G401 (cell line): Measurements from ENCODE around the gene SECTM1. TPM values are rescaled to one million over a fixed set of nuclear protein-coding genes. Genes with fewer than 3 reads are reported as not detected.
A peak's percentile ranks its signal among the peaks of the same experiment; 100 is the strongest.

ENCODE experiments used
- DNase-seq: peaks from one replicate; pipeline ENCODE4 v3.0.0-alpha.2; 2015; ENCODE audit warnings: low spot score
- in situ Hi-C: cut with HindIII; loops from 2 replicates; pipeline ENCODE4 v1.10.0; 2016; ENCODE audit warnings: low sequenced_read_pairs, mixed read lengths
- total RNA-seq: library from RNA; depleted of rRNA; stranded (reverse); fragments of >200 nt; shearing (Covaris generic); gene quantifications from 2 replicates; pipeline ENCODE4 v1.2.3, GENCODE V29; 2014

Gene SECTM1
- total RNA-seq, 1 experiment from 2014 or later = 3.1 TPM

DNA sequence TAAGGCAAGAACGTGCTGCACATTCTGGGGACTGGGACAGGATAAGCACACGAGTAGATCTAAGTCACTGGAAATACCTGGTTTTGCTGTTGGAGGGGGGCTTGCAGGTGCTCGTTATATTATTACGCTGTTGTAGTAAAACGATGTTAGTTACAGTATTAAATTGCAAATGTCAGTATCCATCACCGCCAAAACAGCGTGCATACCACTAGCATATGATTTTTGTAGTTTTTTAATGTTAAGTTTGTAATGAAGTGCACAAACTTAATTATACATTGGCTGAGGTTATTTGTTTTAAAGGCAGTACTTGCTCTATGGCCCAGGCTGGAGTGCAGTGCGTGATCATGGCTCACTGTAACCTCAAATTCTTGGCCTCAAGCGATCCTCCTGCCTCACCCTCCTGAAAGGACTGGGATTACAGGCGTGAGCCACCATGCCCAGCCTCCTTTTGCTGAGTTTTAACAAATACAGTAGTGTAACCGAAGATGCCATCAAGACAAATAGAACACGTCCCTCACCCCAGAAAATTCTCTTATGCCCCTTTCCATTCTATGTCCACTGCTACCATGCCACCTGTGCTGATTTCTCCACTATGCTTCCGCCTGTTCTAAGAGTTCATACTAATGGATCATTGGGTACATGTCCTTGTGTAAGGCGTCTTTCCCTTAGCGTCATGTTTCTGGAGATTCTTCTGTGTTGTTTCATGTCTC, 39.3 kb downstream of the SECTM1 start:
- DNase-seq = no peak
- in situ Hi-C loops = loop anchor here (10.0 kb wide), 1 partner anchor 51 kb away; no protein-coding TSS in a partner anchor

GRCh38 chr17:82292251-82293154, 41.1 kb downstream of the SECTM1 start:
- in situ Hi-C loops = loop anchor here (10.0 kb wide), 1 partner anchor 52 kb away; no protein-coding TSS in a partner anchor

DNA sequence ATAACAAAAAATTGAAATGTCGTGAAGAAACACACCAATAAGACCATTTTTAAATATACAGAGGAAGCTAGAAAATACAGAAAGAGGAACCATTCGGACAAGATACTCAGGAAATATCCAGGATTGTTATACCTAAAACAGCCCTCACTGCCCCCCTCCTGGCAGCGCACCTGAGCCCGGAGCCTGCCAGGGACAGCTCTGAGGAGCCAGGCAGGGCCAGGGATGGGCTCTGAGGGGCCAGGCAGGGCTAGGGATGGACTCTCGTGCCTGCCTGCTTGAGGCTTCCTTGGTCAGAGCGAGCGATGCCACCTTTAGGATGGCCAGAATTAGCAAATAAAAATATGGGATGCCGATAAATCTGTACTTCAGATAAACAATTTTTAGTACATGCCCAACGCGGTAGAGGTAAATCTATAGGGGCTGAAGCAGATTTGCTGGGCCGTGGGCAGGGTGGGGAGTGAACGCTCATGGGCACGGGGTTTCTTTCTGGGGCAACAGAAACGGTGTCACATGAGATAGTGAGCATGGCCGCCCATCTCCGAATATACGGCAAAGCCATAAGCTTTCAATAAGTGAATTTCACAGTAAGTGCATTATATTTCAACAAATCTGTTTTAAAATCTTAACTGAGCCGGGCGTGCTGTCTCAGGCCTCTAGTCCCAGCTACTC, 41.9 kb downstream of the SECTM1 start:
- in situ Hi-C loops = loop anchor here (10.0 kb wide), 1 partner anchor 53 kb away; no protein-coding TSS in a partner anchor
- no peak for DNase-seq

More at GRCh38 chr17:82292251-82293154, 41.1 kb downstream of the SECTM1 start:
- DNase-seq = peak; percentile 98

DNA sequence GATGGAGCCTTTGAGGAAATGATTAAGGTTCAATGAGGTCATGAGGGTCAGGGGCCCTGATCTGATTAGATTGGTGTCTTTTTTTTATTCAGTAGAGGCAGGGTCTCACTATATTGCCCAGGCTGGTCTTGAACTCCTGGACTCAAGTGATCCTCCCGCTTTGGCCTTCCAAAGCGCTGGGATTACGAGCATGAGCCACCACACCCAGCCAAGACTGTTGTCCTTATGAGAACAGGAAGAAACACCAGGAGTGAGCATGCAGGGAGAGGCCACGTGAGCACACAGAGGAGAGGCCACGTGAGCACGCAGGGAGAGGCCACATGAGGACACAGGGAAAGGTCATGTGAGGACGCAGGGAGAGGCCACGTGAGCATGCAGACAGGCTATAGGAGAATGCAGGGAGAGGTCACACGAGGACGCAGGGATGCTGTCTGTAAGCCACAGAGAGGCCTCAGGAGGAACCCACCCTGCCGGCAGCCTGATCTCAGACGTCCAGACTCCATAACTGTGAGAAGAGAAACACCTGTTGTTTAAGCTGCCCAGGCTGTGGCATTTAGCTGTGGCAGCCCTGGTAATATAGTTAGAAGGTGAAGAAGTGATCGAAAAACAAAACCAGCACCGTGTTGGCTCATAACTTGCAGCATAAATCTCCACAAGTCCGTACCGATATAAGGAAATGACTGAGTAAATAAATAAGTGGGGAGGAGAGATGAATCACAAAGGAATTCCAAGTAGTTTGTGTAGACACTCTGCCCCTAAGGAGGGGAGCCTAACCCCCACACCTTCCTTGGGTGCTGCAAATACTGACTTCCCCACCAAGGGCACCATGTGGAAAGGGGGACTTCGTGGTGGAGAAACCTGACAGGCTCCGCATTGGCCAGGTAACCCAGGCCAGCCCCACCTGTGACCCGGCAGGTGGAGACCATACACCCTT, 45.4 kb downstream of the SECTM1 start:
- in situ Hi-C loops = no loop called here
- DNase-seq = peak; percentile 75

GRCh38 chr17:82287013-82287867, 46.3 kb downstream of the SECTM1 start:
- no peak for DNase-seq
- in situ Hi-C loops = no loop called here

DNA sequence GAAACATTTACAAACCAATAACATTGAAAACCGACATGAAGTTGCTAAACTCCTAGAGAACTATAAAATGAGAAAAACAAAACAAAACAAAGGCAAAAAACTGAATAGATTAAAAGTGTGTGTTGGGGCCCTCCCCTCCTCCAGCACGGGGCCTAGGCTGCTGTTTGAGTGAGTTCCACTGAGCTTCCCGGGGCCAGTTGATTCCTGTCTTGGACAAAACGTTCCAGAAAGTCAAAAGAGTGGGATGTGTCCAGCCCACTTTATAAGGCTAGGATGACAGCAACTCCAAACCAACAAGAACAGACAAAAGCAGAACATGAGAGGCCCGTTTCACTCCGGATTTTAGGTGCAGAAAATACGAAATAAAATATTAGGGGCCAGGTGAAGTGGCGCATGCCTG, 48.4 kb downstream of the SECTM1 start:
- DNase-seq = no peak
- in situ Hi-C loops = no loop called here

DNA sequence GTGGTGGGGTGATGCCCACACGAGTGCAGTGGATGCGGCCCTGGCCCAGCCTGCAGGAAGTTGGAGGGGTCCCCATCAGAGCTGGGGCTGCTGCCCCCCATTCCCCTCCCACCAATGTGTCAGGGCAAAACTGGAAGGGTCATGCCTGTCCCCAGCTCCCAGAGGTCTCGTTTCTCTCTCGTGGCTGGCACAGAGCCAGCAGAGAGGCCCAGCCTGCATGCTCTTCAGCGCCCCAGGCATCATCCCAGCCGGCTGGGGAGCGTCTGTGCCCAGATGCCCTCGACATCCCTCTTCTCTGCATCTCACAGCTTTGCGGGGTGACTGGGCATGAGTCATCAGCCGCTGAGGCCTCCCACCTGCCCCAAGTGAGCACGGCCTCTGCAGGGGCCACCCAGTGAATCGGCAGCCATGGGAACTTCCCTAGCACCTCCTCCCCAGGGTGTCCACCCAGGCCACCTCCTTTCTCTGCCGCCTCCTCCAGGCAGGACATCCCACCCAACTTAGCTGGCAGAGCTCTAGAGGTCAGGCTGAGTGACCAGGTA, 50.3 kb downstream of the SECTM1 start:
- no peak for DNase-seq

DNA sequence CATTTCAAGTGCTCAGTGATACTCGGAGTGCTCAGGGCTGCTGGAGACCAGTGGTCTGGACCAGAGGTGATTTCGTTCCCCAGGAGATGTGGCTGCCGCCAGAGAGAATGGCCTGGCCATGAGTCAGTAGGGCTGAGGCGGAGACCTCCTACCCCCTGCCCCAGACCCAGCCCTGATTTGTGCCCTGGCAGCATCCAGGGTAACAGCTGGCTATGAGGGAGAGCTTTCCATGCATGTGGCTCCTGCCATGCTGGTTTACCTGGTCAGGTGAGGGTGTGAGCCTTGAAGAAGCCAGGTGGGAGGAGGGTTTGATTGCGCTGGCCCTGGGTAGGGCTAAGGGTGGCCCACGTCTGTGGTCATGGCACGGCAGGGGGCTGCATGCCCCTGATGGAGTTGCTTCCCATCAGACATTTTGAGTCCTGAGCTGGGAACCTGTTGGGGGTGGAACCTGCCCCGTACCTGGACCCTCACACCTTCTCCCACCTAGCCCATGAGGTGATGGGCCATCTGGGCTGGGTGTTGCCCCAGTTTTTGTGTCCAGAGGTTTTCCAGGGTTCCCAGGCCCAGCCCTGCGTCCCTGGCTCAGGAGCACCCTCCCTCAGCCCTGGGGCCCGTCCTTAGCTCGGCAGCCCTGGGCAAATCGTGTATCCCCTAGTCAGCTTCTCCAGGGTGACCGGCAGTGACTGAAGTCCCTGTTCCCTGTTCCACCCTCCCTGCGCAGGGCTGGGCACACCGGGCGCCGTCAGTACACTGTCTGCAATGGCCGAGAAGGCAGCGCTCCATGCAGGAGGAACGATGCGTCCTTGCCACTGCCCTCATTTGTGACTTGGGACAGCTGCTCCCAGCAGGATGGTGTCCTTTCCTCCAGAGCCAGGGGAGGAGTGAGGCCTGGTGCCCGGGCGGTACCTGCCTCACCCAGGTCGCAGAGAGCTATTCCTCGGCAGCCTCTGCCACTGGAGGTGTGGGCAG, 51.0 kb downstream of the SECTM1 start:
- in situ Hi-C loops = no loop called here
- peak; percentile 77 for DNase-seq

More for the DNA sequence above, 50.3 kb downstream of the SECTM1 start:
- in situ Hi-C loops = no loop called here

- in situ Hi-C loops = no loop called here
- no peak for DNase-seq
These were observed 51.9 kb downstream of the SECTM1 start for GRCh38 chr17:82281502-82282238.

GRCh38 chr17:82281076-82281475, 52.5 kb downstream of the SECTM1 start:
- in situ Hi-C loops = no loop called here
- no peak for DNase-seq

DNA sequence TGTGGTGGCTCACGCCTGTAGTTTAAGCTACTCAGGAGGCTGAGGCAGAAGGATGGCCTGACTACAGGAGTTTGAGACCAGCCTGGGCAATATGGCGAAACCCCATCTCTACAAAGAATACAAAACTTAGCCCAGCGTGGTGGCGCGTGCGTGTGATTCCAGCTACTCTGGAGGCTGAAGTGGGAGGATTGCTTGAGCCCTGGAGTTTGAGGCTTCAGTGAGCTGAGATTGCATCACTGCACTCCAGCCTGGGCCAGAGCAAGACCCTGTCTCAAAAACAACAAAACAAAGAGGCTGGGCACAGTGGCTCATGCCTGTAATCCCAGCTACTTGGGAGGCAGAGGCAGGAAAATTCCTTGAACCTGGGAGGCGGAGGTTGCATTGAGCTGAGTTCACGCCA, 53.0 kb downstream of the SECTM1 start:
- in situ Hi-C loops = no loop called here
- no peak for DNase-seq

DNA sequence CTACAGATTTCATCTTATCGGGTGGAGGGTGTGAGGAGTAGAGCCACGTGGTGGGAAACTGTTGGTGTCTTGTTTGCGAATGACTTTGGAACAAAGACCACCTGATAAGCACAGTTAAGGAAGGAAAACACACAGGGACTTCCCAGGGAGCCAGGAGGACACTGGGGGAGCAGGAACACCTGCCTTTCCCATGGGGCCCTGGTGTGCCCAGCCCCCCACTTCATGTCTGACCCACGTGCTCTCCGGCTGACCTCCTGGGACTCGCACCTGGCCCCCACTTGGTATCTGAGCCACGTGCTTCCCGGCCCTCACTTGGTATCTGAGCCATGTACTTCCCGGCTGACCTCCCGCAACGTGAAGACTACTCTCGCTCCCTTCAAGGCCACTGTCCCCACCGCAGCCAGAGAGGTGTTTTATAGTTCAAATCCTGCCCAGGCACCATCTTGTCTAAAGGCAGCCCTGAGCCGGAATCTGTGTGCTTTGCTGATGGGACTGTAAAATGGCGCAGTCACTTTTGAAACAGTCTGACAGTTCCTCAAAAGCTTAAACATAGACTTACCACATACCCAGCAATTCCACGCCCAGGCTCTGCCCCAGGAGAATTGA, 54.7 kb downstream of the SECTM1 start:
- in situ Hi-C loops = no loop called here
- DNase-seq = no peak

GRCh38 chr17:82278308-82278707, 55.3 kb downstream of the SECTM1 start:
- in situ Hi-C loops = no loop called here
- DNase-seq = no peak

- DNase-seq = no peak
- in situ Hi-C loops = no loop called here
These were observed 55.7 kb downstream of the SECTM1 start for GRCh38 chr17:82277851-82278250.

GRCh38 chr17:82276938-82277337, 56.6 kb downstream of the SECTM1 start:
- in situ Hi-C loops = no loop called here
- DNase-seq = no peak
